Adrenal gland (tissue), 5 donors: ENCODE data around the gene TACR1.

Source experiments
- POLR2A ChIP-seq, 2 donors: fragments of 450-650 bp; IDR thresholded peaks; one replicate each; pipeline ENCODE4 v1.6.1; 2017; ENCODE audit warnings: antibody characterized with exemption in 2 of 2, mild to moderate bottlenecking in 2 of 2, moderate library complexity in 1 of 2
- TF ChIP-seq, protein P1 (sequence below), 6 experiments: fragments of 450-650 bp in 4 of 6; fragments of 200-600 bp in 2 of 6; sonication (generic) in 1 of 6; IDR thresholded peaks; 1 replicate in 5 of 6; 2 replicates in 1 of 6; pipeline versions ENCODE4 v1.5.1 to v1.8.0; 2016 to 2021; ENCODE audit warnings: antibody characterized with exemption in 6 of 6, mild to moderate bottlenecking in 2 of 6, moderate library complexity in 1 of 6
- donor health status: DM: no; HTN: no; CAD: no.

DNA sequence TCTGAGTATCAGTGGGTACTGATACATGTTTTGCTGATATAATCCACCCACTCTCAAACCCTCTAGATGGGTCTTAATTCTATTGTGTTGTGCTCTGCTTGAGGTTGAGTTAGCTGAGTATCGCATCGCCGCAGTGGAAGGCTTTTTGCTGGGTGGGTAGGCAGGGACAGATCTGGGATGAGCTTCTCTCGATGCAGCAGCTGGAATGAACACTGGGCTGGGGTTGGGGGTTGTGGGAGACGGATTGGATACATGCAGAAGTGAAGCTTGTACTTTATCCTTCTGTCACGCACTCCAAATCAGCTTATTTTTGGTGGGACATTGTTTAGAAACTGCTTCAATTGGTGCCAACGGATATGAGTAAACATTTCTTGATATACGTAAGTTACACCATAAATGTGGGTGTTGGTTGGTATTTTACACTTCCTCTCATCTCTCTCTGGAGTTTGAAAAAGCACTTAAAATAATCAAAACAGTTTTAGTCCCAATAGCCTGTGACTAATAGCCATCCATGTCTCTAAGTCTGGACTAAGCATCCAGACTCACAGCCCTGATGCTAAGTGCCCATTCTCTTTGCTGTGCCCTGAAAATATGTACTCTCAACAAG lies 133.8 kb downstream of the TACR1 start:
- TF ChIP-seq, protein P1, sequence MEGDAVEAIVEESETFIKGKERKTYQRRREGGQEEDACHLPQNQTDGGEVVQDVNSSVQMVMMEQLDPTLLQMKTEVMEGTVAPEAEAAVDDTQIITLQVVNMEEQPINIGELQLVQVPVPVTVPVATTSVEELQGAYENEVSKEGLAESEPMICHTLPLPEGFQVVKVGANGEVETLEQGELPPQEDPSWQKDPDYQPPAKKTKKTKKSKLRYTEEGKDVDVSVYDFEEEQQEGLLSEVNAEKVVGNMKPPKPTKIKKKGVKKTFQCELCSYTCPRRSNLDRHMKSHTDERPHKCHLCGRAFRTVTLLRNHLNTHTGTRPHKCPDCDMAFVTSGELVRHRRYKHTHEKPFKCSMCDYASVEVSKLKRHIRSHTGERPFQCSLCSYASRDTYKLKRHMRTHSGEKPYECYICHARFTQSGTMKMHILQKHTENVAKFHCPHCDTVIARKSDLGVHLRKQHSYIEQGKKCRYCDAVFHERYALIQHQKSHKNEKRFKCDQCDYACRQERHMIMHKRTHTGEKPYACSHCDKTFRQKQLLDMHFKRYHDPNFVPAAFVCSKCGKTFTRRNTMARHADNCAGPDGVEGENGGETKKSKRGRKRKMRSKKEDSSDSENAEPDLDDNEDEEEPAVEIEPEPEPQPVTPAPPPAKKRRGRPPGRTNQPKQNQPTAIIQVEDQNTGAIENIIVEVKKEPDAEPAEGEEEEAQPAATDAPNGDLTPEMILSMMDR (IDR thresholded peaks at IDR 0.05): no peak
- no peak for TF ChIP-seq POLR2A (IDR thresholded peaks at IDR 0.05)
